SK-N-SH treated with all-trans-retinoic acid at 6 μM for 48 hours (cell line): Measurements from ENCODE around the gene XPO6.

Experiments
- POU6F1 ChIP-seq: fragments of 250-450 bp; sonication (Bioruptor Pico); IDR thresholded peaks from 2 replicates; pipeline ENCODE4 v1.8.0; 2021; ENCODE audit warnings: low read depth, mild to moderate bottlenecking, moderate library complexity, borderline replicate concordance
- TOX ChIP-seq: fragments of 250-450 bp; sonication (Bioruptor Pico); IDR thresholded peaks from 2 replicates; pipeline ENCODE4 v1.8.0; 2021; ENCODE audit warnings: mild to moderate bottlenecking, moderate library complexity, borderline replicate concordance
- ZFP3 ChIP-seq: fragments of 250-450 bp; sonication (Bioruptor Pico); IDR thresholded peaks from 2 replicates; pipeline ENCODE4 v1.5.0; 2020; ENCODE audit warnings: mild to moderate bottlenecking, moderate library complexity
- TF ChIP-seq, protein P1 (sequence below): fragments of 250-450 bp; sonication (Bioruptor Pico); IDR thresholded peaks from 2 replicates; pipeline ENCODE4 v1.8.0; 2020; ENCODE audit warnings: mild to moderate bottlenecking, moderate library complexity, borderline replicate concordance

DNA sequence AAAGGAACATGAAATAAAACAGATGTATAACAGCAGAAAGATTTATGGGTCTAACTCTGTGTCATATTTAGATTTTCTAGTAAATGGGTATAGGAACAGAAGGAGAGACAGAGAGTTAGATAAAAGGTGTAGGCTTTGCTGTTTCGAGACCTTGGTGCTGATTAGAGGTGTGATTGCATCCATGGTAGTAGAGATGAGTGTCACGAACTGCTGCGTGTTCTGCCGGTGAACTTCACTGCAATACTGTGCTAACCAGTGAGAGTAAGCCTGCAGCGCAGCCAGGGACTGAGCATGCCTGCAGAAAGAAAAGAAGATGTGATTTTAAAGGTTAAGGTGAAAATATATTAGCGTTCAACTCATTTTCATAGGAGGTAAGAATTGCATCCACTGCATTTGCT is 94.6 kb downstream of the XPO6 start:
- TF ChIP-seq, protein P1, sequence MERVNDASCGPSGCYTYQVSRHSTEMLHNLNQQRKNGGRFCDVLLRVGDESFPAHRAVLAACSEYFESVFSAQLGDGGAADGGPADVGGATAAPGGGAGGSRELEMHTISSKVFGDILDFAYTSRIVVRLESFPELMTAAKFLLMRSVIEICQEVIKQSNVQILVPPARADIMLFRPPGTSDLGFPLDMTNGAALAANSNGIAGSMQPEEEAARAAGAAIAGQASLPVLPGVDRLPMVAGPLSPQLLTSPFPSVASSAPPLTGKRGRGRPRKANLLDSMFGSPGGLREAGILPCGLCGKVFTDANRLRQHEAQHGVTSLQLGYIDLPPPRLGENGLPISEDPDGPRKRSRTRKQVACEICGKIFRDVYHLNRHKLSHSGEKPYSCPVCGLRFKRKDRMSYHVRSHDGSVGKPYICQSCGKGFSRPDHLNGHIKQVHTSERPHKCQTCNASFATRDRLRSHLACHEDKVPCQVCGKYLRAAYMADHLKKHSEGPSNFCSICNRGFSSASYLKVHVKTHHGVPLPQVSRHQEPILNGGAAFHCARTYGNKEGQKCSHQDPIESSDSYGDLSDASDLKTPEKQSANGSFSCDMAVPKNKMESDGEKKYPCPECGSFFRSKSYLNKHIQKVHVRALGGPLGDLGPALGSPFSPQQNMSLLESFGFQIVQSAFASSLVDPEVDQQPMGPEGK (CRISPR knock-in tag): no peak
- TF ChIP-seq ZFP3 (no peak), TOX (CRISPR knock-in tag) (no peak), POU6F1 (CRISPR knock-in tag) (no peak)
